Measurements from ENCODE around the gene ASTL.

Gene ASTL

DNA sequence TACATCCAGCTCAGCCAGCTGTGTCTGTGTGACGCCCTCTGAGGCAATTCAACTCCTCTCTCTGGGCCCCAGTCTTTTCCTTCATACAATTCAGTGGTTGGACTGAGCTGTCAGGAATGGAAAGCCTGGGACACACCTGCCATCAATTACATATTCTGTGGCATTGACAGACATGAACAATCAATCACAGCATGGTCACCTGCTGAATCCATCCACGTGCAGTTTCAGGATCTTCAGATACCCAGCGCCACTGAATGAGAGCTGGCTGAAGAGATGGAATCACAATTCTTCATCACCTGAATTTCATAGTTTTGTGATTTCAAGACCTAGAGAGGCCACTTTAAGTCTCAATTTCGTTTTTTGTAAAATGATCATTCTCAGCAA is 27.1 kb downstream of the ASTL start:
- no peak overlapping the region for H3K27ac ChIP-seq
- TF ChIP-seq, protein P1, sequence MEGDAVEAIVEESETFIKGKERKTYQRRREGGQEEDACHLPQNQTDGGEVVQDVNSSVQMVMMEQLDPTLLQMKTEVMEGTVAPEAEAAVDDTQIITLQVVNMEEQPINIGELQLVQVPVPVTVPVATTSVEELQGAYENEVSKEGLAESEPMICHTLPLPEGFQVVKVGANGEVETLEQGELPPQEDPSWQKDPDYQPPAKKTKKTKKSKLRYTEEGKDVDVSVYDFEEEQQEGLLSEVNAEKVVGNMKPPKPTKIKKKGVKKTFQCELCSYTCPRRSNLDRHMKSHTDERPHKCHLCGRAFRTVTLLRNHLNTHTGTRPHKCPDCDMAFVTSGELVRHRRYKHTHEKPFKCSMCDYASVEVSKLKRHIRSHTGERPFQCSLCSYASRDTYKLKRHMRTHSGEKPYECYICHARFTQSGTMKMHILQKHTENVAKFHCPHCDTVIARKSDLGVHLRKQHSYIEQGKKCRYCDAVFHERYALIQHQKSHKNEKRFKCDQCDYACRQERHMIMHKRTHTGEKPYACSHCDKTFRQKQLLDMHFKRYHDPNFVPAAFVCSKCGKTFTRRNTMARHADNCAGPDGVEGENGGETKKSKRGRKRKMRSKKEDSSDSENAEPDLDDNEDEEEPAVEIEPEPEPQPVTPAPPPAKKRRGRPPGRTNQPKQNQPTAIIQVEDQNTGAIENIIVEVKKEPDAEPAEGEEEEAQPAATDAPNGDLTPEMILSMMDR (conservative IDR thresholded peaks at IDR 0.05; ENCODE audit: low read depth) = no peak
- CTCF ChIA-PET = interaction anchor here (0.5 kb wide), 1 partner anchor 105 kb away, joined by 3 read pairs; no protein-coding TSS in a partner anchor
- DNase-seq (ENCODE audit: low spot score) = no peak
- POLR2A ChIA-PET (ENCODE audit: low non-redundant PET) = no interaction called here

DNA sequence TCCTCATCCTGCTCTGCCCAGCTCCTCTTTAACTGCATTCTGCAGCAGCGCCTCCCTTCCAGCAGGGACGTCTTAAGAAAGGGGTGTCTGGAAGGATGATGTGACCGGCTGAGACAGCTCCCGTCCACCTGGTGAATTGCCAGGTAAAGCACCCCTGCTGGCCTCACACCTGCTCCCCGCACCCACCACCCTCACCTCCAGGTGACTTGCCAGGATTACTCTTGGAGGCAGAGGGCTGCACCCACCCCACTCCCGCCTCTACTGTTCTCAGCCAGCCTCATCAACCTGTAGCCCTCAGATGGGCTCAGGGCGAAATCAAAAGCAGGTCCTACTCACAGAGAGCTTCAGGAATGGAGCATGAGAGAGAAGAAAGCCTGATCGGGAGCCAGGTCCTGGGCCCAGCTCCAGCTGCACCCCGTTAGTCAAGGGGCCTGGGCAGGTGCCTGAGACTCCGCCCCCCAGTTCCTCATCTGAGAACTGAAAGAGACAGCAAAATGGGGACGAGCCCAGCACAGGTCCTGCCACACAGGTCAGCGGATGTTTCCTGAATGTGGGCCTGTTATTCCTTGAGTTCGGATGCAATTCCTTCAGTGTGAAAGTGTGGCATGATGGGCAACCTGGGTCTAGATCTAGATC is 27.6 kb downstream of the ASTL start:
- TF ChIP-seq, protein P1 (conservative IDR thresholded peaks at IDR 0.05; ENCODE audit: low read depth) = no peak
- H3K27ac ChIP-seq = no peak overlapping the region
- no peak for DNase-seq (ENCODE audit: low spot score)
- POLR2A ChIA-PET (ENCODE audit: low non-redundant PET) = no interaction called here
- CTCF ChIA-PET = interaction anchor here (0.5 kb wide), 1 partner anchor 104 kb away, joined by 3 read pairs; no protein-coding TSS in a partner anchor

DNA sequence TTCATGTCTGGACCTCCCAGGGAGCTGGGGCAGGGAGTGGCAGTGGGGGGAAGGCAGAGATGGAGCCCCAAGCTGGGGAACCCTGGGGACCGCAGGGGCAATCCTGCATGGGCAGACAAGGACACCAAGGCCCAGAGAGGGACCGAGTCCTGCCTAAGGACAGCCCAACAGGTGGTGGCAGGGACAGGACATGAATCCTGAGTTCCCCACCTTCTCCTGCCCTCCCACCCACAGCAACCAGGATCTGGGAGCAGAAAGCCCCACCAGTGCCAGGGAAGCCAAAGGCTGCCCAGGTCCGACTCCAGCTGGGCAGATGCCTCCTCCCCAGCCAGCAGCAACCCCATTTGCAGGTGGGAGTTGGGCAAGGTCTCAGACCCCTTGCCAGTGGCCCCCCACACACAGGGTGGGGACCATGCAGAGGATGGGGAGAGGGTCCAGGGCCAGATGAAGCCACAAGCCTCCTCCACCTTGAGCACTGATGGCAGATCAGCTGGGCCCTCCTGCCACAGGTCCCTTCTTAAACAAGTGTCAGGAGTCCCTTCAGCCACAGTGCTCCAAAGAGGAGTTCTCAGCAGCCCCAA is 28.3 kb downstream of the ASTL start:
- TF ChIP-seq, protein P1 (conservative IDR thresholded peaks at IDR 0.05; ENCODE audit: low read depth) = no peak
- no peak overlapping the region for H3K27ac ChIP-seq
- DNase-seq (ENCODE audit: low spot score) = no peak
- CTCF ChIA-PET = no interaction called here
- POLR2A ChIA-PET (ENCODE audit: low non-redundant PET) = no interaction called here

DNA sequence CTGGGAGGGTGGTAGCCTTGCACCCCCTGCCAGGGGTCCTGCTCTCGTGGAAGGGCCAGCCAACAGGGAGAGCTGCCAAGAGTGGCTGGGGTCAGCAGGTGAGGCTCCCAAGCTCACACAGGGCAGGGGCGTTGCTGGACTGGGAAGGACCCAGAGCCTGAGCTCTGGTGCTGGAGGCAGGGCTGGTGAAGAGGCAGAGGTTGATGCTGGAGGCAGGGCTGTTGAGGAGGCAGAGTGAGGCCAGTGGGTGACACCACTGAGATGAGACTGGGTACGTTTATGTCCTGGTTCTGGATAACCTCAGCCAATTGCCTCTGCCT is 29.0 kb downstream of the ASTL start:
- TF ChIP-seq, protein P1 (conservative IDR thresholded peaks at IDR 0.05; ENCODE audit: low read depth) = no peak
- no peak for DNase-seq (ENCODE audit: low spot score)
- ChIA-PET CTCF (interaction anchor here (2.6 kb wide), 1 partner anchor 8 kb away, joined by 13 read pairs; no protein-coding TSS in a partner anchor), POLR2A (ENCODE audit: low non-redundant PET) (no interaction called here)
- no peak overlapping the region for H3K27ac ChIP-seq

DNA sequence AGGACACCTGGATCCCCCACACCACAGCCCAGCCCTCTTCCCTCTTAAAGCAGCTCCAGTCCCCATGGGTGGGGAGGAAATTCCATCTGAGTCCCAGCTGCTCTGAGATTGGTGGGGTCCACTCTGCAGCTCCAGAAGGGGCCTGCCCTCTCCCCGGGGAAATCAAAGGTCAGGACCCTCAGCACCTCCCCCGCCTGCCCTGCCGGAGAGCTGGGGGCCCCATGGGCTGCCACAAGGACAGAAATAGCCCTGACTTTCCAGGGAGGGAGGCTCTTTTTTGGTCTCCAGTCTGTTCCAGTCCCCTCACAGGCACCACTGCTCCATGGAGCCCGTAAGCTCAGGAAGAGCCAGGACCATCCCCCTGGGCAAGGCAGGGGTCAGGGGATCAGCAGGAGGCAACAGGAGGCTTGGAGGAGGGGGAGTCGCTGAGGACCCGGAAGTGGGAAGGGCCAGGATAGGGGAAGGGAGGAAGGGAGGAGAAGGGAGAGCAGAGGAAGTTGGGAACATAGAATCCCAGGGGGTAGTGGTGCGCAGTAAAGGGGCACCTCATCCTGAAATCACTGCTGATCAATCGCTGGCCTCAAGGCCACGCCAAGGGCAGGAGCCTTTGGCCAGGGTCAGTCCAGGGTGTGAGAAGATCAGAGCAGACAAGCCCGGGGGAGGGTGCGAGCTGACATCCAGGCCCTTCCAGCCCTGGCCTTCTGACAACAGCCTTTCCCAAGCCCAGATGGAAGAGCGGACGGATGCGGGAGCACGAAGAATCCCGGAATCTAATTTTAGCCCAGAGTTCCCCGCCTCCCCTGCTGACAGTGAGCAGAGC is 29.6 kb downstream of the ASTL start:
- DNase-seq (ENCODE audit: low spot score) = no peak
- H3K27ac ChIP-seq = no peak overlapping the region
- ChIA-PET CTCF (interaction anchor here (2.6 kb wide), 1 partner anchor 8 kb away, joined by 13 read pairs; no protein-coding TSS in a partner anchor), POLR2A (ENCODE audit: low non-redundant PET) (interaction anchor here (0.6 kb wide), 1 partner anchor 705 kb away, joined by 3 read pairs; no protein-coding TSS in a partner anchor)
- TF ChIP-seq, protein P1 (conservative IDR thresholded peaks at IDR 0.05; ENCODE audit: low read depth) = no peak

DNA sequence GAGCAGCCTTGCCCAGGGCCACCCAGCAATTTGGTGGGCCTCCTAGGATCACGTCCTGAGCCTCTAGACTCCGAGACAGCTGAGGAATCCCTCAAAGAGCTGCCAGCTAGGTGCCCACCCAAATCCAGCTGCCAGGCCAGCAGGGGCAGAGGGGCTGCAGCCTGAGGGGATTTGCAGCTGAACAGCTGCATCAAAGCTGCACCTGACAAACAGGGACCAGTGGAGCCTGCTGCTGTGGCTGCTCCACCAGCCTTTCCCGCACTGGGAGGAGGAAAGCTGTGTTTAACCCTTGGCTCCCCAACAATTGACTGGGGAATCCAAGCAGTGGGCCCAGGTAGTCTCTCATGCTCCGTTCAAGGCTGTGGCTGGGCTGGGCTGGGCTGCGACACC is 30.2 kb downstream of the ASTL start:
- H3K27ac ChIP-seq = no peak overlapping the region
- TF ChIP-seq, protein P1 (conservative IDR thresholded peaks at IDR 0.05; ENCODE audit: low read depth) = no peak
- DNase-seq (ENCODE audit: low spot score) = no peak
- ChIA-PET CTCF (interaction anchor here (1.0 to 2.6 kb wide), 2 partner anchors 9 to 156 kb away, joined by 3 to 13 read pairs; no protein-coding TSS in a partner anchor), POLR2A (ENCODE audit: low non-redundant PET) (interaction anchor here (0.6 kb wide), 1 partner anchor 706 kb away, joined by 3 read pairs; no protein-coding TSS in a partner anchor)
